H9 (cell line): ENCODE measurements around the gene SPATA6L. TPM values are rescaled to one million over a fixed set of nuclear protein-coding genes. Genes with fewer than 3 reads are reported as not detected.

ENCODE experiments used
- DNase-seq: peaks from one replicate; pipeline ENCODE4 v3.0.0-alpha.2; 2017
- H2AFZ ChIP-seq: one replicate; pipeline ENCODE4 v1.6.1; 2013; ENCODE audit warnings: mild to moderate bottlenecking, low read length, control low read depth, moderate library complexity
- H2AK5ac ChIP-seq: 2 replicates; pipeline ENCODE4 v1.6.1; 2013; ENCODE audit warnings: low read length, control low read depth, mixed read lengths; ENCODE audit not compliant: insufficient read length
- H2BK120ac ChIP-seq: one replicate; pipeline ENCODE4 v1.6.1; 2013; ENCODE audit warnings: low read depth, mild to moderate bottlenecking, low read length, control low read depth, inconsistent platforms; ENCODE audit not compliant: poor library complexity, severe bottlenecking
- H2BK12ac ChIP-seq: 2 replicates; pipeline ENCODE4 v1.6.1; 2013; ENCODE audit warnings: low read length, control low read depth, mixed read lengths, low read depth; ENCODE audit not compliant: insufficient read length
- H2BK15ac ChIP-seq: 2 replicates; pipeline ENCODE4 v1.6.1; 2013; ENCODE audit warnings: low read depth, low read length, control low read depth
- H2BK20ac ChIP-seq: one replicate; pipeline ENCODE4 v1.6.1; 2013; ENCODE audit warnings: low read depth, mild to moderate bottlenecking, low read length, control low read depth, inconsistent platforms; ENCODE audit not compliant: poor library complexity, severe bottlenecking
- H2BK5ac ChIP-seq: 2 replicates; pipeline ENCODE4 v1.6.1; 2013; ENCODE audit warnings: low read length, control low read depth, mixed read lengths; ENCODE audit not compliant: insufficient read length
- H3K14ac ChIP-seq: 2 replicates; pipeline ENCODE4 v1.6.1; 2013; ENCODE audit warnings: low read length, control low read depth; ENCODE audit not compliant: insufficient read depth
- H3K18ac ChIP-seq: 2 replicates; pipeline ENCODE4 v1.6.1; 2013; ENCODE audit warnings: low read depth, mild to moderate bottlenecking, mixed read lengths, low read length, control low read depth; ENCODE audit not compliant: insufficient read length
- H3K23ac ChIP-seq: 2 replicates; pipeline ENCODE4 v1.6.1; 2013; ENCODE audit warnings: low read length, control low read depth, mixed read lengths, low read depth; ENCODE audit not compliant: insufficient read length
- H3K23me2 ChIP-seq: 2 replicates; pipeline ENCODE4 v1.6.1; 2013; ENCODE audit warnings: low read depth, mild to moderate bottlenecking, mixed read lengths, low read length, control low read depth; ENCODE audit not compliant: insufficient read length, poor library complexity, severe bottlenecking
- H3K27ac ChIP-seq: 2 replicates; pipeline ENCODE4 v1.5.1; 2013; ENCODE audit warnings: low read length, control low read depth, mixed read lengths, low read depth; ENCODE audit not compliant: insufficient read length
- H3K27me3 ChIP-seq: 2 replicates; pipeline ENCODE4 v1.6.1; 2013; ENCODE audit warnings: low read length, control low read depth, inconsistent platforms; ENCODE audit not compliant: insufficient read depth
- H3K4ac ChIP-seq: 2 replicates; pipeline ENCODE4 v1.6.1; 2013; ENCODE audit warnings: low read depth, mild to moderate bottlenecking, control low read depth, inconsistent platforms, low read length, moderate library complexity
- H3K4me1 ChIP-seq: 2 replicates; pipeline ENCODE4 v1.6.1; 2013; ENCODE audit warnings: low read length, control low read depth, inconsistent platforms; ENCODE audit not compliant: insufficient read depth
- H3K4me2 ChIP-seq: 2 replicates; pipeline ENCODE4 v1.6.1; 2013; ENCODE audit warnings: low read length, control low read depth, mixed read lengths; ENCODE audit not compliant: insufficient read length, insufficient read depth
- H3K56ac ChIP-seq: 2 replicates; pipeline ENCODE4 v1.6.1; 2013; ENCODE audit warnings: low read depth, mild to moderate bottlenecking, mixed read lengths, low read length, control low read depth; ENCODE audit not compliant: insufficient read length
- H3K79me1 ChIP-seq: 2 replicates; pipeline ENCODE4 v1.6.1; 2013; ENCODE audit warnings: low read depth, mild to moderate bottlenecking, moderate library complexity, low read length, control low read depth, inconsistent platforms; ENCODE audit not compliant: insufficient read depth, poor library complexity, severe bottlenecking
- H3K79me2 ChIP-seq: 2 replicates; pipeline ENCODE4 v1.6.1; 2013; ENCODE audit warnings: low read length, control low read depth, inconsistent platforms; ENCODE audit not compliant: insufficient read depth
- H3K9ac ChIP-seq: 2 replicates; pipeline ENCODE4 v1.6.1; 2013; ENCODE audit warnings: low read length, control low read depth, mixed read lengths; ENCODE audit not compliant: insufficient read length; ENCODE audit errors: extremely low read depth
- H3K9me3 ChIP-seq: one replicate; pipeline ENCODE4 v1.6.1; 2013; ENCODE audit warnings: low read depth, low read length, inconsistent platforms; ENCODE audit not compliant: control insufficient read depth
- H3T11ph ChIP-seq: one replicate; pipeline ENCODE4 v1.6.1; 2013; ENCODE audit warnings: mild to moderate bottlenecking, low read length, control low read depth, inconsistent platforms
- H4K20me1 ChIP-seq: one replicate; pipeline ENCODE4 v1.6.1; 2013; ENCODE audit not compliant: control insufficient read depth, insufficient read length, insufficient read depth
- H4K5ac ChIP-seq: 2 replicates; pipeline ENCODE4 v1.6.1; 2013; ENCODE audit warnings: low read depth, mild to moderate bottlenecking, mixed read lengths, low read length, control low read depth; ENCODE audit not compliant: insufficient read length
- H4K8ac ChIP-seq: replicated peaks from 2 replicates; pipeline ENCODE4 v1.6.1; 2013; ENCODE audit warnings: low read length, control low read depth, mixed read lengths, low read depth; ENCODE audit not compliant: insufficient read length
- H4K91ac ChIP-seq: 2 replicates; pipeline ENCODE4 v1.6.1; 2013; ENCODE audit warnings: low read depth, mild to moderate bottlenecking, moderate library complexity, mixed read lengths, low read length, control low read depth; ENCODE audit not compliant: insufficient read length
- H3K27ac Mint-ChIP-seq, 3 experiments: 2 replicates in 2 of 3; 3 replicates in 1 of 3; pipeline ENCODE4 v1.8.0; 2020 to 2021; ENCODE audit warnings: mixed read lengths in 3 of 3, mild to moderate bottlenecking in 1 of 3, moderate library complexity in 1 of 3
- H3K27me3 Mint-ChIP-seq: 2 replicates; pipeline ENCODE4 v1.8.0; 2021; ENCODE audit warnings: low read depth, mild to moderate bottlenecking, moderate library complexity, mixed read lengths
- H3K36me3 Mint-ChIP-seq, 3 experiments: 2 replicates in 2 of 3; 3 replicates in 1 of 3; pipeline ENCODE4 v1.8.0; 2020 to 2021; ENCODE audit warnings: low read depth in 3 of 3, mixed read lengths in 3 of 3; ENCODE audit not compliant: insufficient read depth in 1 of 3
- H3K4me1 Mint-ChIP-seq, 2 experiments: 2 replicates each; pipeline ENCODE4 v1.8.0; 2020; ENCODE audit warnings: mixed read lengths in 2 of 2
- H3K4me3 Mint-ChIP-seq, 2 experiments: 2 replicates in 1 of 2; 3 replicates in 1 of 2; pipeline ENCODE4 v1.8.0; 2020 to 2021; ENCODE audit warnings: mild to moderate bottlenecking in 2 of 2, mixed read lengths in 2 of 2, moderate library complexity in 1 of 2
- H3K9me3 Mint-ChIP-seq, 2 experiments: 2 replicates in 1 of 2; 3 replicates in 1 of 2; pipeline ENCODE4 v1.8.0; 2020; ENCODE audit warnings: mild to moderate bottlenecking in 2 of 2, mixed read lengths in 2 of 2, moderate library complexity in 1 of 2
- CTCF ChIP-seq: fragments of 200-600 bp; sonication (generic); conservative IDR thresholded peaks from 3 replicates; pipeline ENCODE4 v1.8.0; 2021; ENCODE audit warnings: antibody characterized with exemption, mild to moderate bottlenecking
- WGBS: extraction: QIAGEN DNeasy Blood & Tissue Kit; methylation state at CpG from one replicate; pipeline ENCODE4 v1.1.7; 2013; ENCODE audit warnings: missing lambda C conversion rate, low lambda C conversion rate, mixed read lengths; ENCODE audit not compliant: insufficient read length; ENCODE audit errors: extremely low coverage; 5-methylcytosine and 5-hydroxymethylcytosine counted together
- total RNA-seq: library from RNA; stranded (reverse); gene quantifications from 2 replicates; pipeline ENCODE4 v1.2.1, GENCODE V29; 2021

SPATA6L gene
- total RNA-seq, 1 experiment from 2014 or later = 0.87 TPM

DNA sequence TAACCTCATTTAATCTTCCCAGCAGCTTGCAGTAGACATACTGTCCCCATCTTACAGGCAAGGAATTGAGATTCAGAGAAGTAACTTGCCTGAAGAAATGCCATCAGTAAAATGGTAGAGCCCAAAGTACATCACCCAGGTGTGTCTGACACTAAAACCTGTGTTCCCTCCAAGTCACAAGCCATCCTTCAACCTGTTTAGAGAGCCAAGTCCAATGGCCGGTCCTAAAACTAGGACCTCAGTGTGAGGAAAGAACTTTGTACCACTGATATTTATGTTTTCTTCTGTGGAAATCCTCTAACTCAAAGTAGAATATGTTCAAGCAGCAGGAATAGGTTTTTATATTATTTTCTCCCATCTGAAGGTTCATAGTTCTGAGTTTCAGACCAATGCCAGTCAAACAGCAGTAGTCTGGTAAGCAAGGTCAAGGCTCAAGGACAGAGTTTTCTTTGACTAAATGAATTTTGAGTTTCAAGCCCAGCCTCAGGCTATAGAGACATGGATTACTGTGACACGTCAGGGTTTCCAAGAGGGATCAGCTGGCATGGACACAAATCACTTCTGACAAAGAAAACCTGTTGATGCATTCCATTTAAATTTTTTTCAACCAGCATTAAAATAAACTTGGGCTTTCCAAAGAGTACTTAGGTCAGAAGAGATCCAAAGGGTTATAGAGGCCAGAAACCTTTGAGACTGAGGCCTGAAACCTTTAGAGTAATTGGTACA, 85.1 kb downstream of the SPATA6L start:
- no peak overlapping the region for H3K56ac ChIP-seq
- H3K18ac ChIP-seq = no peak overlapping the region
- Mint-ChIP-seq H3K9me3 (no peaks in the 10 kb centered on the region), H3K27me3 (no peaks in the 10 kb centered on the region), H3K27ac (0 out of 7 replicates have a peak overlapping the region, but pooled peaks of 1 of the 3 experiments have one; percentile 25), H3K36me3 (peaks cover 0 to 5% (median 0%) of the 10 kb centered on the region in 3 experiments; a peak in 2 of 7 replicates), H3K4me3 (no peak overlapping the region), H3K4me1 (no peaks in the 10 kb centered on the region)
- no peak overlapping the region for H2AFZ ChIP-seq
- no peak overlapping the region for H3K14ac ChIP-seq
- DNase-seq = no peak
- H4K8ac ChIP-seq = no peak overlapping the region
- H2AK5ac ChIP-seq = no peak overlapping the region
- H3K27ac ChIP-seq = no peak overlapping the region
- H3K9me3 ChIP-seq = no peaks in the 10 kb centered on the region
- no peak overlapping the region for H2BK20ac ChIP-seq
- WGBS = no CpG with 5 or more reads among the region's 2 CpGs
- H3K23me2 ChIP-seq = no peaks in the 10 kb centered on the region
- H3K4ac ChIP-seq = no peak overlapping the region
- H4K5ac ChIP-seq = no peak overlapping the region
- H2BK120ac ChIP-seq = no peak overlapping the region
- H4K91ac ChIP-seq = no peak overlapping the region
- H3K79me1 ChIP-seq = no peaks in the 10 kb centered on the region
- H2BK5ac ChIP-seq = no peak overlapping the region
- no peaks in the 10 kb centered on the region for H3K27me3 ChIP-seq
- H3T11ph ChIP-seq = no peak overlapping the region
- H2BK15ac ChIP-seq = no peak overlapping the region
- H3K79me2 ChIP-seq = no peaks in the 10 kb centered on the region
- H2BK12ac ChIP-seq = no peak overlapping the region
- TF ChIP-seq CTCF = no peak
- H3K4me1 ChIP-seq = no peaks in the 10 kb centered on the region
- no peak overlapping the region for H3K9ac ChIP-seq
- H4K20me1 ChIP-seq = no peaks in the 10 kb centered on the region
- no peak overlapping the region for H3K4me2 ChIP-seq
- no peak overlapping the region for H3K23ac ChIP-seq
